ENCODE results near the gene XXYLT1.
A peak's percentile ranks its signal among the peaks of the same experiment; 100 is the strongest.
"Not testable (repeated sequence)": the region's sequence is repeated elsewhere in the genome, so short reads cannot be mapped to it uniquely, and the experiment has no call there.

The XXYLT1 gene, protein sequence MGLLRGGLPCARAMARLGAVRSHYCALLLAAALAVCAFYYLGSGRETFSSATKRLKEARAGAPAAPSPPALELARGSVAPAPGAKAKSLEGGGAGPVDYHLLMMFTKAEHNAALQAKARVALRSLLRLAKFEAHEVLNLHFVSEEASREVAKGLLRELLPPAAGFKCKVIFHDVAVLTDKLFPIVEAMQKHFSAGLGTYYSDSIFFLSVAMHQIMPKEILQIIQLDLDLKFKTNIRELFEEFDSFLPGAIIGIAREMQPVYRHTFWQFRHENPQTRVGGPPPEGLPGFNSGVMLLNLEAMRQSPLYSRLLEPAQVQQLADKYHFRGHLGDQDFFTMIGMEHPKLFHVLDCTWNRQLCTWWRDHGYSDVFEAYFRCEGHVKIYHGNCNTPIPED

GRCh38 chr3:195270817-195271409 lies at the start of gene XXYLT1:
TSS of gene XXYLT1 (minus strand) at chr3:195271159. CDS start at chr3:195271058, 101 bp downstream.
- peak; percentile 91 for DNase-seq

GRCh38 chr3:195319060-195319459 lies 48.1 kb upstream of the XXYLT1 start:
- DNase-seq = no peak

DNA sequence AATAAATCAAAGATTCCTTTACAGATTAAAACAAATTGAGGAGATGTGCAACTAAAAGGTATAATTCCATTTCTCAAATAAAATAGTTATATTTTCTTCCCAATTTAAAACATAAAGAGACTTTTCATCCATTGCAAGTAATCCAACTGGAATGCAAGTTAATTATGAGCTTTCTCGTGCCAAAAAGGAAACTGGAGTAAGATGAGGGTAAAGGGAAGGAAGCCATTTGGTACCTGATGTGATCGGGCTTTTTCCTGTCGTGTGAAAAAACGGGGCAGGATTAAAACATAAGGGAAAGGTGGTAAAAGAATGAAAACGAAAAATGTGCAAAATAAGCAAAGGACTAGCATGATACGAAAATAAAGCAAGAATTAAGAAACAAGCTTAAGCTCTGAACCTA lies 41.8 kb upstream of the XXYLT1 start:
- DNase-seq = no peak

DNA sequence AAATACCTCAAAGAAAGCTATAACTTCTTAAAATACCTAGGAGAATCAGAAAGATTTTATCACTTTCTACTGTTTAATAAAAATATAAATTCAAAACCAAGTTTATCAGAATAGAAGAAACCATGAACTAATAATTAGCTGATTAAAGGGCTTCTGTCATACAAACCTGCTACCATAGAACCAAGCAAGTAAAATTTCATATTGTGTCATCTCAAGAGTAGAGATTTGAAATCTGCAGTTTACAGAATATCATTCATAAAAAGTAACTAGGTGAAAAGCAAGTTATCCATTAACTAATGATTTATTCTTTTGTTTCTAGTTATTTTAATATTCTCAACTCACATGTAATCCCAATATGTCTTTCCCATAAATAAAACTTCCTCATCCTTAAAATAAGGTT lies 36.8 kb upstream of the XXYLT1 start:
- no peak for DNase-seq

DNA sequence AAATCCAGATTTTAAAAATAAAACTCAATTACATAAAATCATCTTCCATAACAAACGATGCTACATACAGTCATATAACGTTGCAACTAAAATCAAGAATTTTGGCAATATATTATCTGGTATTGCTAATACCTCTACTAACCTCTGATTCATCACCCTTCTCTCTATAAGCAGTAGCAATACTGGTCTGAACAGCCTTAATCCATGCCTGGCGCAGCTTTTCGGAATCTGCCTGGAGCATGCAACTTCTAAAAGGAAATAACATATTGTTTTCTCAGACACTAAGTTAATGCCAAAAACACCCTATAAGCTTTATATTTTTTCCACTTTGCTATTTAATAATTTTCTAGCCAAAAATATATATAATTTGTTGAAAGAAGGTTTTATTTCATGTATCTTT lies 35.4 kb upstream of the XXYLT1 start:
- no peak for DNase-seq

DNA sequence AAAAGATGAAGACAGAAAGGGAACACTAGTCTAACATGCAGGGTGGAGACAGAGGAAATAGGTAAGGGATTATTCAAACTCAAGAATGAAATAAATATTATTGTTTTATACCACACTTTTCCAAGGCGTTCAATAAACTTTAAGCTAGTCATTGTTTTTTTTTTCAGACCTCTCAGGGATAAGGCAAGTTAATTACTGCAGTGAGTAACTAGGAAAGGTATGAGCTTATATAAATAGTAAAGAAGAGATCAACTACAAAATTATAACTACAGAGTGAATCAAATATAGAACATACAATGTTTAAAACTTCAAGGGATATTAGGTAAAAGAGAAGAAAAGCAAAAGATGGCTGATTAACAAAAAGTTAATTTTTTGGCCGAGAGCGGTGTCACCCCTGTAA lies 31.5 kb upstream of the XXYLT1 start:
- DNase-seq = no peak

DNA sequence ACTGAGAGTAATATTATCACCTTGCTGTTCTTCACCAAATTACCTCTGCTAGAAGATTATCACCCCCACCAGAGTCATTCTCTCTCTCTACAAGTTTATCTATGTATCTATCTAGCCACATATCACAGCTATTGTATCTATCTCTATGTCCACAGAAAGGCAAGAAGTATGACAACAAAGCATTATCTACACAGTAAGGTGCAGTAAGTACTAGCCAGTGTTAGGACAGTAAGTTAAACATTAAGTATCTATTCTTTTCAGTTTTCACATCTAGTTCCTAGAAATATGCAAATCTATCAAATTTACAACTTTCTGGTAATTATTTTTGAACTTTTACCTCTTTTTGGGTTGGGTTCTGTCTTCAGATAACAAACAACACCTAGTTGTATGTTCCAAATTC lies 26.5 kb upstream of the XXYLT1 start:
- DNase-seq = no peak

- DNase-seq = no peak
Measured at GRCh38 chr3:195296662-195297061, 25.7 kb upstream of the XXYLT1 start.

DNA sequence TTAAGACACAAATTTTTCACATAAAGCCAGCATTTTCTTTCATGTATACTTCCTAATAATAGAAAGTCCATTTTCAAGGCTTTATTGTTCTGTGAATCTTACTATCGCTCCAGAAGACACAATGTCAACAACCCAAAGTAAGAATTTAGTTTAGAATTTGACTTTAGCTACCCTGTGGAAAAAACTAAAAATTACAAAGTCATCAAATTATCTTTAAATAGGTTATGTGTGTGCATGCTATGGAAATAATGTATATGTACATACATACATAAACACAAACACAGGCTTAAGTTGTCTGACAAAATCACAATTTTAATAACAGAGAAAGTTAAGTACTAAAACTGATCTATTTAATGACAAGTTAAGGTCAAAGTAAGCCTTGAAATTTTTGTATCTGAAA lies 20.2 kb upstream of the XXYLT1 start:
- DNase-seq = no peak

DNA sequence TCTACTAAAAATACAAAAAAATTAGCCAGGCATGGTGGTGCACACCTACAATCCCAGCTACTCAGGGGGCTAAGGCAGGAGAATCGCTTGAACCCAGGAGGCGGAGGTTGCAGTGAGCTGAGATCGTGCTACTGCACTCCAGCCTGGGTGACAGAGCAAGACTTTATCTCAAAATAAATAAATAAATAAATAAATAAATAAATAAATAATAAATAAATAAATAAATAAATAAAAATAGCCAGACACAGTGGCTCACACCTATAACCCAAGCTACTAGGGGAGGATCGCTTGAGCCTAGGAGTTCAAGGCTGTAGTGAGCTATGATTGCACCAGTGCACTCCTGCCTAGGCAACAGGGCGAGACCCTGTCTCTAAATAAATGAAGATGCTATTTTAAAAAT lies 19.7 kb upstream of the XXYLT1 start:
- not testable (repeated sequence) for DNase-seq

- no peak for DNase-seq
Measured at GRCh38 chr3:195286115-195286872, 15.3 kb upstream of the XXYLT1 start.

DNA sequence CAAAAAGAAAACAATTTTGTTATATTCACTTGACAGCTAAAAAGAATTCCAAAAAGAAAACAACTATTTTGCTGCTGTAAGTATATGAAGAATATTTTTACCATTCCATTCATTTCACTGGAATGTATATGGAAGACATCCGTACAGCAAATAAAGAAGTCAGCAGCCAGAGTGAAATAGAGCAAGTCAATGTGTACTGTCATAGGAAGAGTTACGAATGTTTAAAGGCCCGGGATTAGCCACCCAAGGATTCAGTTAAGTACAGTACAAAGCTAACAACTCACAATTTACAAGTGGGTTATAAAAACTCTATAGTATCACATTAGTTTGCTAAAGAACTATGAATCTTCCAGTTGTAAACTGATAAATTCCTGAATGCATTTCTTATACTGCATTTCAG lies 14.4 kb upstream of the XXYLT1 start:
- DNase-seq = no peak

GRCh38 chr3:195284842-195285241 lies 13.9 kb upstream of the XXYLT1 start:
- no peak for DNase-seq

- DNase-seq = no peak
Measured at GRCh38 chr3:195282961-195283360, 12.0 kb upstream of the XXYLT1 start.

- DNase-seq = no peak
Measured at GRCh38 chr3:195274259-195274966, 3.5 kb upstream of the XXYLT1 start.

DNA sequence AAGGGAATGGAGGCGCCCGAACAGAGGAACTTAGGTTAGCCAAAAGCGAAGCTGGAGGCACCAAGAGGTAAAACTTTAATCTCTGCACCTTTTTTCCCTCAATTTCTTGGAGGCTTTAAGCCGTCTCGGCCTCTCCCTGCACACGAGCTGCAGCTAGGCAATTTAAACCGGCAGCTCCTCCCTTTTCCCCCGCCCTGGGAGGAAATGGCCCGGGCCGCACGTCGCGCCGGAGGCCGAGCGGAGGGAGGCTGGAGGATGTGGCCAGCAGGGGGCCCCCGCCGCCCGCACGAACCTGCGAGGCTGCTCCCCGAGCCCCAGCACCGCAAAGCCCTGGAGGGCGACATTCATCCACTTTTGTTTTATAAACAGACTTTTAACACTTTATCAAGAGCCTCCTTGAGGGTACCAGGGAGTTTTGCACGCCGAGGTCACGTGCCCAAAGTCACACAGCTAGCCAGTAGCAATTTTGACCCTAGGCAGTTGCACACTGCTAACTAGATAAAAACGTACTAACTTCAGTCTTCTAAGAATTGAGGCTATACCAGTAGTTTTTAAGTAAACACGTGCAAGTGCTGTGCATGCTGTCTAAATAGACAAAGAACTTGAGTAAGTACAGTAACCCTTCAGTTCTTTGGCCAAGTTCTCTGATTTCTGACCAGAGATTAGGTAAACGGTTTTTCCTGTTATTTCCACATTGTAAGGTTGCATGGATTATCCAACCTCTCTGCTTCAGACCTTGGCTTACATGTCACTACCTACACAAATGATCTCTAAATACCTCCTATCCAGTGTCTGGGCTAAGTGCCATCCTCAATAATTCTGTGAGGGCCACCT lies 668 bp upstream of the XXYLT1 start:
- DNase-seq = peak; percentile 87

DNA sequence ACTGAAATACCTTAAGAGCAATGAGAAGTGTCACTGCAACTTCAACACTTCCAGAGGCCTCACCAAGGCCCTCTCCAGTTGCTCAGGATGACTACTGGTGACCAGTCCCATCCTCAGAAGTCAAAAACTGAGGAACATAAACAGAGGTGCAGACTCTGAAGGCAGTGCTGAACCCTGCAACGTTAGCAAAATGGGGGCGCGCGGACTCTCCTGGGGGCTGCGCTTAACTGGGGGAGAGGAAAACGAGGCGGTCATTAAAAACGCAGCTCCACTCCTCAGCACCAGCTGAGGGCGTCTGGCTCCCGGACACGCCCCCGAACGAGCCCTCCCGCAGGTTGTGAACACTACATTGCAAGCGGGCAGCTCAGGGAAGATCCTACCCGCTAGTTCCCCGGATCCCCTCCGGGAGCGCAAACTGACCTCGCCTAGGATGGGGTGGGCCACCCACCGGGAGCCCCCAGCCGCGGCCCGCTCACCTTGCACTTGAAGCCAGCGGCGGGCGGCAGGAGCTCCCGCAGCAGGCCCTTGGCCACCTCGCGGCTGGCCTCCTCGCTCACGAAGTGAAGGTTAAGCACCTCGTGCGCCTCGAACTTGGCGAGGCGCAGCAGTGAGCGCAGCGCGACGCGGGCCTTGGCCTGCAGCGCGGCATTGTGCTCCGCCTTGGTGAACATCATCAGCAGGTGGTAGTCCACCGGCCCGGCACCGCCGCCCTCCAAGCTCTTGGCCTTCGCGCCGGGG lies 711 bp downstream of the XXYLT1 start:
- DNase-seq = peak; percentile 66

GRCh38 chr3:195269375-195270078 lies 1.4 kb downstream of the XXYLT1 start:
- no peak for DNase-seq

- DNase-seq = no peak
Measured at GRCh38 chr3:195268576-195269309, 2.2 kb downstream of the XXYLT1 start.

GRCh38 chr3:195267096-195267495 lies 3.9 kb downstream of the XXYLT1 start:
- no peak for DNase-seq

Data from NCI-H1092 treated with DMSO at 0.1 percent for 48 hours (cell line).